H4 (cell line): ENCODE measurements around the gene SCUBE1. TPM values are rescaled to one million over a fixed set of nuclear protein-coding genes. Genes with fewer than 3 reads are reported as not detected.

ENCODE experiments used
- DNase-seq: peaks from one replicate; pipeline ENCODE4 v3.0.0-alpha.2; 2015; ENCODE audit warnings: low spot score
- total RNA-seq: library from RNA; depleted of rRNA; stranded (reverse); fragments of >200 nt; shearing (Covaris generic); gene quantifications from 2 replicates; pipeline ENCODE4 v1.2.3, GENCODE V29; 2014

Gene SCUBE1
- total RNA-seq, 1 experiment from 2014 or later = 0.04 TPM

- DNase-seq = no peak
Observed at GRCh38 chr22:43238526-43239006, 104.6 kb downstream of the SCUBE1 start.

GRCh38 chr22:43237280-43237679, 105.9 kb downstream of the SCUBE1 start:
- DNase-seq = no peak

- no peak for DNase-seq
Observed at GRCh38 chr22:43236411-43237166, 106.6 kb downstream of the SCUBE1 start.

GRCh38 chr22:43235445-43236409, 107.4 kb downstream of the SCUBE1 start:
- no peak for DNase-seq

- no peak for DNase-seq
Observed at GRCh38 chr22:43234264-43234988, 108.7 kb downstream of the SCUBE1 start.

- DNase-seq = no peak
Observed at GRCh38 chr22:43233529-43233928, 109.6 kb downstream of the SCUBE1 start.

GRCh38 chr22:43232445-43232844, 110.7 kb downstream of the SCUBE1 start:
- DNase-seq = no peak

- DNase-seq = no peak
Observed at GRCh38 chr22:43231724-43232034, 111.5 kb downstream of the SCUBE1 start.

- peak; percentile 63 for DNase-seq
Observed at GRCh38 chr22:43230971-43231723, 112.0 kb downstream of the SCUBE1 start.

- no peak for DNase-seq
Observed at GRCh38 chr22:43230571-43230970, 112.6 kb downstream of the SCUBE1 start.

- DNase-seq = no peak
Observed at GRCh38 chr22:43228863-43229262, 114.3 kb downstream of the SCUBE1 start.

GRCh38 chr22:43228330-43228729, 114.8 kb downstream of the SCUBE1 start:
- no peak for DNase-seq

- no peak for DNase-seq
Observed at GRCh38 chr22:43227239-43227630, 115.9 kb downstream of the SCUBE1 start.

GRCh38 chr22:43226377-43227238, 116.6 kb downstream of the SCUBE1 start:
- DNase-seq = peak; percentile 38

- DNase-seq = no peak
Observed at GRCh38 chr22:43225609-43226008, 117.6 kb downstream of the SCUBE1 start.

GRCh38 chr22:43222987-43223386, 120.2 kb downstream of the SCUBE1 start:
- DNase-seq = no peak

- no peak for DNase-seq
Observed at GRCh38 chr22:43222262-43222661, 120.9 kb downstream of the SCUBE1 start.

GRCh38 chr22:43220625-43221380, 122.4 kb downstream of the SCUBE1 start:
- DNase-seq = no peak

- DNase-seq = no peak
Observed at GRCh38 chr22:43218786-43219185, 124.4 kb downstream of the SCUBE1 start.
